IMR-90 (cell line): ENCODE results near the gene LDLRAD3.

Experiments used
- CEBPB ChIP-seq: IDR thresholded peaks from 2 replicates; pipeline ENCODE4 v1.6.1; 2012; ENCODE audit warnings: low read depth, low read length, improper control_type of control experiment
- CTCF ChIP-seq: conservative IDR thresholded peaks from 2 replicates; pipeline ENCODE4 v1.5.1; 2012; ENCODE audit warnings: mild to moderate bottlenecking, low read depth, low read length, improper control_type of control experiment
- ELK1 ChIP-seq: fragments of 150-350 bp; IDR thresholded peaks from 2 replicates; pipeline ENCODE4 v1.6.1; 2016; ENCODE audit warnings: low read depth, mild to moderate bottlenecking, low read length, moderate library complexity, borderline replicate concordance
- FOS ChIP-seq: fragments of 150-350 bp; IDR thresholded peaks from 2 replicates; pipeline ENCODE4 v1.6.1; 2016; ENCODE audit warnings: low read depth, low read length
- MXI1 ChIP-seq: IDR thresholded peaks from 2 replicates; pipeline ENCODE4 v1.6.1; 2012; ENCODE audit warnings: low read depth, mild to moderate bottlenecking, low read length, moderate library complexity, borderline replicate concordance
- POLR2A ChIP-seq: IDR thresholded peaks from 2 replicates; pipeline ENCODE4 v1.6.1; 2012; ENCODE audit warnings: mild to moderate bottlenecking, low read depth, low read length
- RAD21 ChIP-seq: IDR thresholded peaks from 2 replicates; pipeline ENCODE4 v1.6.1; 2012; ENCODE audit warnings: low read length, improper control_type of control experiment

- TF ChIP-seq FOS = no peak
- no peak for TF ChIP-seq CTCF
- TF ChIP-seq RAD21 = no peak
- TF ChIP-seq CEBPB = no peak
- no peak for TF ChIP-seq ELK1
- no peak for TF ChIP-seq POLR2A
- no peak for TF ChIP-seq MXI1
These were observed 195.9 kb downstream of the LDLRAD3 start for GRCh38 chr11:36139767-36140166.
